ENCODE measurements around the gene ZFP62. TPM values are rescaled to one million over a fixed set of nuclear protein-coding genes. Genes with fewer than 3 reads are reported as not detected.

ZFP62 gene
- total RNA-seq, 1 donor from 2014 or later = 38.4 TPM

DNA sequence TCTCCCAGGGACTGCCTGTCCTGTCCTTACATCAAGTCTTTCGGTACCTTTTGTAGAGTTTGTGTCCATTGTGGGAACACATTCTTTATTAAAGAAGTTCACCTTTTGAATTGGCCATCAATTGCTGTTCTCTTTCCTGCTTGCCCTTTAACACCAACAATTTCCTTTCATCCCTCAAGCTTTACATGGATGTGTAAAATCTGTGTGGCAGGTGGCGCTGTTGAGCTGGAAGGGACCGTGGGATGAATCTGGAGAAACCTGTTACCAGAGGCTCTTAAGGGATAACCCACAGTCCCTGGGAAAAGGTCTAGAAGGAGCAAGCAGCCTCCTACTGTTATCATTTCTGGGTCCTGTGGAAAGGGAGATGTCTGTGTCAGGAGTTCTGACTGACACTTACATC, 7.9 kb upstream of the ZFP62 start:
- peak; percentile 89 for DNase-seq

DNA sequence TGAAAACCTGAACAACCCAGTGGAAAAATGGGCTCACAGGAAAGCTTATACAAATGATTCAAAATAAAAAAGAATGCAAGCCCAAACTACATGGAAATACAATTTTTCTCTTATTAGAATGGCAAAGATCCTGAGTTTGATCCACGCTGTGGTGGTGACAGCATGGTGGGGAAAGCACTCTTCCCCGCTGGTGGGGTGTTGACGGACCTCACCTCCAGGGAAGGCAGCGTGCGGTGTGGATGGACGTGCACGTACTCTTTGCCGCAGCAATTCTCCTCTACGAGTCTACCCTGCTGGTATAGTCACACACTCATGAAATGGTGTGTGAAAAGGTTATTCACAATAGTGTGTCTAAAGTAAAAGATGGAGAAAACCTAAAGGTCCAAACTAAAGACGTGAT, 5.9 kb upstream of the ZFP62 start:
- DNase-seq = no peak

- no peak for DNase-seq
Observed at GRCh38 chr5:180865981-180866695, 5.1 kb upstream of the ZFP62 start.

DNA sequence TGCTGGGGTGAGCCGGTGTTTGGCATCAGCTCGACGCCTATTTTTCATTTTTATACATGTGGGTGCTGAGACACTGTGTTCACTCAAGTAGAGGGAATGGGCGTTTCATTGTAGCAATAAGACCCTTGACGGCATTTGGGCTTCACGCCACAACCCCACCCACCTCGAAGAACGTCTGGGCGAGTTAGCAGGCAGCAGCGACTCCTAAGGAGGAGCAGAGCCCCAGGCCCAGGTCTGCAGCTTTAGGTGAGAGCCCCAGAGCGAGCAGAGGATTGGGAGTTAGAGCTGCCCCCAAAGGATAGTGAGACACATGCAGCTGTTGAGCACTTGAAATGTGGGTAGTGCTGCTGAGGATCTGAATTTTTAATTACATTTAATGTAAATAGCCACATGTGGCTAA, 1.6 kb upstream of the ZFP62 start:
- no peak for DNase-seq

DNA sequence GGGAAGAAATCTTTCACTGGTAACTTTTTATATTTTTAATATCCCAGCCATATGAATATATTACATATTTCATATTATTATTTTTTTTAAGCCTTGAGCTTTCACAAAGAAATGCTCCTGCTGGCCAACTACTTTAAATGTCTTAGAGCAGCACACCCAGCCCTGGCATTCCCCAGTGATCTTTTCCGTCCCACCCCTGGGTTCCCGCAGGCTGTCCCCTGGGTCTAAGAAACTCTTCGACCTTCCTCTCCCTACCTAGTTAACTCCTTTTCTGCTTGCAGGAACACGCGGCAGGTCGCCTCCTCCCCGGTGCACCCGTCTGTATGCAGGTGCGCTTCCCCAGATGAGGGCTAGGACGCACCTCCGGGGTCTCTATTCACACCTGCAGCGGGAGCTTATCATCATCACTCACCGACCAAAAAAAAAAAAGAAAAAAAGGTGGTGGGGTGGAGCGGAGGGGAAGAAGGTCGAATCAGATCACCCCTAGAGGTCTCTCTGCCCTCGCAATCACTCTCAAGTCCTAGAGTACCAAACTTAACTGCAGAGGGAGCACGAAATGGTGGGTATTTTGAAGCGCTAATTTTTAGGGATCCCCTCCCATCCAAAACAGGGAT, 696 bp downstream of the ZFP62 start:
- DNase-seq = no peak

DNA sequence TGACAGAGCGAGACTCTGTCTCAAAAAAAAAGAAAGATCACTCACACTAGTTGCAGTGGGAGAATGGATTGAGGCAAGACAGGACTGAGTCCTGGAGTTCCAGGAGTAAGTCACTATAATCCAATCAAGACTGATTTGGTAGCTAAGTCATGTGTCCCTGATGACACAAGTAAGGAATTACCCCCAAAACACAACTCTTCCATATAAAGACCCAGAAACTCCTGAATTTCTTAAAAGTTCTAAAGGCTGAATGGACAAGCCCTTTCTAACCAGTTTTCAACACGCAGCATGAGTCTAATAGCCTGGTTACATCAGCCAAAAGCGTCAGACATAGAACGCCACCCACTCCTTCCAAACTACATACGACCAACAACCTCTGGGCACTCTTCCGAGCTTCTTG, 2.5 kb downstream of the ZFP62 start:
- DNase-seq = no peak

DNA sequence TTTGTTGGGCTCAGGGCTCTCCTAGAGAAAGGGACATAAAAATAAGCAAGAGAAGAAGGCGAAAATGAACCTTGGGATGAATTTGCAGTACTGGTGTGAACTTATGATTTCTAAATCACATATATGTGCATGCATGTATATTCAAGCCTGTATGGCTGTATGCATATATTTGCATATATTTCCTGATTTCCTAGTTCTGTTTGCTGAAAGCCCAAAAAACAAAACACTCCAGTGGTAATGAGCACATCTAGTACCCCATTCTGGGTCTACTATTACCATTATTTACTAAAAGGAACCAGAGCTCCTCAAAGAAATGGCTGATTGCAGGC, 7.3 kb downstream of the ZFP62 start:
- DNase-seq = no peak

DNA sequence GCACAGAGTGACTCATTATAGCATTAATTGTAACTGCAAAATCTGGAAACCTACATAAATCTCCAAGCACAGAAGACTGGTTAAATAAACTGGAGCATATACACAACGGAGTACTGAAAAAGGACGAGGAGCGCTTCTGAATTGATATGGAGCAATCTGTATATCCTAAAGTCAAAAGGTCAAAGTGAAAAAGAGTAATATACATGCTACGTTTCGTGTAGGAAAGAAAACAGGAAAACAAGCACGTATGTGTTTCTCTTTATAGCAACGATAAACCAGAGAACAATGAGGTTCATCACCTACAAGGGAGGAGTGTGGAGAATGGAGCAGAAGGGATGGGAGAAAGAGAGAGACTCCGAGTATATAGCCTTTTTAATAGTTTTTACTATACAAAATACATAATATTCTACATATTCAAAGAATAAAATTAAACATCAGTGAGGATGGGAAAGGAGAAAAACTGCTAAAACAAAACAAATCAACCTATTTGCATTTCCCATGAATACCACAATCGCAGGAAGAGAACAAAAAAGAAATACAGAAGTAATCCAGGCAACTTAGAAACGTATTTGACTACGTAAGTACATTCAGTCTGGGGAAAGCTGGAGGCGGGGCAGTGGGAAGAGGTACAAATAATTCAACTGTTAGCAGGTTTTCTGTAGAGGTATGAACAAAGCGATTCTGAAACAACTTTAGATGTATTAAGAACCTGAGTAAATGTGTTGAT, 7.8 kb downstream of the ZFP62 start:
- DNase-seq = no peak

- no peak for DNase-seq
Observed at GRCh38 chr5:180852495-180852894, 8.6 kb downstream of the ZFP62 start.

DNA sequence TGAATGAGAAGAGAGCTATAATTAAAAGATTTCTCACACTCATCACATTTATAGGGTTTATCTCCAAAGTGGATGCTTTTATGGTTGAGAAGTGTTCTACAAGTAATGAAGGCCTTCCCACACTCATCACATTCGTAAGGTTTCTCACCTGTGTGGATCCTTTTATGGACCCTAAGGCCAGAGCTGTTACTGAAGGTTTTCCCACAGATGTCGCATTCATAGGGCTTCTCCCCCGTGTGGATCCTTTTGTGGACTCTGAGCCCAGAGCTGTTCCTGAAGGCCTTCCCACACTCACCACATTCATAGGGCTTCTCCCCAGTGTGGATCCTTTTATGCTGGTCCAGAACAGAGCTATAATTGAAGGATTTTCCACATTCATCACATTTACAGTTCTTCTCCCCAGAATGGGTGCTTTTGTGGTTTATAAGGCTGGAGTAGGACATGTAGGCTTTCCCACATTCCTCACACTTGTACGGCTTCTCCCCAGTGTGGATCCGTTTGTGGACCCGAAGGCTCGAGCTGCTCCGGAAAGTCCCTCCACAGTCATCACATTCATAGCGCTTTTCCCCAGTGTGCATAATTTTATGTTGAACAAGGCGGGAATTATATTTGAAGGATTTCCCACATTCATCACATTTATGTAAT, 10.5 kb downstream of the ZFP62 start:
- DNase-seq = no peak

DNA sequence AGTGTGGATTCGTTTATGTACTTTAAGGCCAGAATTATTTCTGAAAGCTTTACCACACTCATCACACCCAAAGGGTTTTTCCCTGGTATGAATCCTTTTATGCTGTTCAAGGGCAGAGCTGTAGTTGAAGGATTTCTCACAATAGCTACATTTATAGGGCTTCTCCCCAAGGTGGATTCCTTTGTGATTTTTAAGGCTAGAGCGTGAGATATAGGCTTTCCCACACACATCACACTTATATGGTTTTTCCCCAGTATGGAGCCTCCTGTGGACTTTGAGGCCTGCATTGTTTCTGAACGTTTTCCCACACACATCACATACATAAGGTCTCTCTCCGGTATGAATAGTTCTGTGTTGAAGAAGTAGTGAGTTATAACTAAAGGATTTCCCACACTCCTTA, 11.2 kb downstream of the ZFP62 start:
- no peak for DNase-seq

DNA sequence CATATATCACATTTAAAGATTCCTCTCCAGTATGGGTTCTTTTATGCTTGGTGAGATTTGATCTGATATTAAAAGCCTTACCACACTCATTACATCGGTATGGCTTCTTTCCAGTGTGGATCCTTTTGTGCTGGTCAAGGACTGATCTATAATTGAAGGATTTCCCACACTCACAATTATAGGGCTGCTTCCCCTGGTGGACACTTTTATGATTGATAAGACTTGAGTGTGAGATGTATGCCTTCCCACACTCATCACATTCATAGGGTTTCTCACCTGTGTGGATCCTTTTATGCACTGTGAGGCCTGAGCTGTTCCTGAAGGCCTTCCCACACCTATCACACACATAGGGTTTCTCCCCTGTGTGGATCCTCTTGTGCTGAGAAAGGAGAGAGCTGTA, 12.2 kb downstream of the ZFP62 start:
- no peak for DNase-seq

GRCh38 chr5:180848265-180848664, 12.8 kb downstream of the ZFP62 start:
- no peak for DNase-seq

GRCh38 chr5:180847026-180847425, 14.1 kb downstream of the ZFP62 start:
- no peak for DNase-seq

- DNase-seq = no peak
Observed at GRCh38 chr5:180844858-180845257, 16.2 kb downstream of the ZFP62 start.

DNA sequence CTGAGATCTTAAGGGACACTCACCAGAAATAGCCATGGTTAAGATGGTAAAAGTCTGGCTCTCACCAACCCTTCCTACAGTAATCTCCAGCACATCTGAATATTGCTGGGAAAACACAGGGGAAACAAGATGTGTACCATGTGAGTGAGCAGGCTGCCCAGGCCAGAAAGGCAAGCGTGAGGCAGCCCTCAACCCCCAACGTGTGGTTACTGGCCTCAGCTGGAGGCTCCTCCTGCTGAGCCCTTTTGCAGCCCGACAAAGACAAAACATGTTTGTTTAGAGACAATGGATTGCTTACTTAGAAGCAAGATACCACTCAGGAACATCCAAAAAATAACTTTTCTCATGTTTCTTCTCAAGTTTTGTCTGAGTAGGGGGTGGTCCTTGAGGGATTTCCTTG, 16.6 kb downstream of the ZFP62 start:
- DNase-seq = no peak

- DNase-seq = no peak
Observed at GRCh38 chr5:180839935-180840334, 21.1 kb downstream of the ZFP62 start.

GRCh38 chr5:180839227-180839626, 21.8 kb downstream of the ZFP62 start:
- no peak for DNase-seq

DNA sequence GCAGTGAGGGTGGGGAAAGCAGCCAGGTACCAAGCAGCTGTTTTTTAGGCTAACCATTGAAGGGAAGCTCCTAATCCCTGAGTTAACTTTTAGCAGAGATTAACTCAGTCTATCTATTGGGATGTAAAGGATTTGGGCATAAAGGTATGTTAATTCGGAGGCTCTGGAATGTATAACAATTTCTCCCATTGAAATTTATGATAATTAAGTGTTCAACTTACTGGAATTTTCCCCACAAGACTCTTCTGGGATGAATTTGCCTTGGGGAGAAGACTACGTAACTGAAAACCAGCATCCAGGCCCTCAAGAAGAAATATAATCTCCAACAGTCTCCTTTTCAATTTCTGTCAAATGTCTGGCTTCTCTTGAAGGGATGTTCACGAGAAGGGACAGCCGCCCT, 23.6 kb downstream of the ZFP62 start:
- no peak for DNase-seq

DNA sequence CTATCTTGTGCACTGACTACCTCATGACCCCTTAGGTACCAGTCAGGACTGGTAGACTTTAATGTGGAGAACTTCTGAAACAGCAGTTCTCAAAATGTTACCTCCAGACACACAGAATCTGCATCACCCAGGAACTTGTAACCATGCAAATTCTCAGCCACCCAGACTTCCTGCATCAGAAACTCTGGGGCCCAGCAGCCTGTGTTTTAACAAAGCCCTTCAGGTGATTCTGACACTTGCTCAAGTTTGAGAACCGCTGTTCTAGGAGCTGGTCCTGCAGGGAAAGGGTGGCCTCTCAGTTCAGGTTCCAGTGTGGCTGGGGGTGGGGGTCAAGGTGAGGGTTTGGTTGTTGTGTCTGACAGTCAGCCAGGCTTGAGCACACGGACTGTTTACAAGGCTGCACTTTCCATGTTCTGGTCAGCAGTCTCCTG, 28.4 kb downstream of the ZFP62 start:
- DNase-seq = no peak

DNA sequence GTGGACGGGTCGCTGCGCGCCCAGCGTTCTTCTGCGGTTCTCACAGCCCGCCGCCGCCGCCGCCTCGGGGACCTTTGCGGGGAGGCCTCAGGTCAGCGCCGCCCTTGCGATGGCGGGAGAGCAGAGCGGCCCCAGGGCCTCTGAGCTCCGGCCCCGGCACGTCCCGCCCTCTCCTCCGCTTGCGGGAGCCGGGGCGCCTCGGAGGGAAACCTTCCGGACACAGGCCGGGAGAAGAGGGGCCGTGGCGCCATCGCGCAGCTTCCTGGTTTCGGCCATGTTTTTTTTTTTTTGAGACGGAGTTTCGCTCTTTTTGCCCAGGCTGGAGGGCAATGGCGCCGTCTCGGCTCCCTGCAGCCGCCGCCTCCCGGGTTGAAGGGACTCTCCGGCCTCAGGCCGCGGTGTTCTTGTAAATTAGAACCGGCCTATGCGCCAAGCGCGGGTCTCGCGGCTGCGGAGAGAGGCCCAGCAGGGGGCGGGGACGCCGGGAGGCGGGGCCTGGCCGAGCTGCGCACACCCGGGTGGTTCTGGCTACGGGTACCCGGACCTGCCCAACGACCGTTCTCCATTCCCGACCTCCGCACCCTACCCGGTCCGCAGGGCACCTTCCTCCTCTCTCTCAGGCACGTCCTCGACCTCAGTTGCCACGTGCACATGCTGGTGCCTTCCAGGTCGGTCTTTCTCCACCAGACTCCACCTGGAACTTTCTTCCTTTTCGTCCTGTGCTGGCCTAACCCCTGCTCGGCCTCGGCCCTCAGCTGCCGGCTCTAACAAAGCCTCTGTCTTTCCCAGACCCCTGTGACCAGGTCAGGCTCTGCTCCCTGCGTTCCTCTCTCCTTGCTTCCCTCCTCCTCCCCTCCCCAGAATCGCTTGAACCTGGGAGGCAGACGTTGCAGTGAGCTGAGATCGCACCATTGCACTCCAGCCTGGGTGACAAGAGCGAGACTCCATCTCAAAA, 29.7 kb downstream of the ZFP62 start:
- DNase-seq = peak; percentile 88
